Activated gamma-delta T cell treated with anti-CD3 and anti-CD28 coated beads, Interleukin-2, amount 50 U/mL, for 16 hours (primary cell): Measurements from ENCODE around the gene C2CD3.
A peak's percentile ranks its signal among the peaks of the same experiment; 100 is the strongest.
"Not testable (repeated sequence)": the region's sequence is repeated elsewhere in the genome, so short reads cannot be mapped to it uniquely, and the experiment has no call there.

Source experiments
- DNase-seq: peaks from one replicate; pipeline ENCODE4 v3.0.0-alpha.2; 2020; ENCODE audit warnings: low read depth

Gene C2CD3

DNA sequence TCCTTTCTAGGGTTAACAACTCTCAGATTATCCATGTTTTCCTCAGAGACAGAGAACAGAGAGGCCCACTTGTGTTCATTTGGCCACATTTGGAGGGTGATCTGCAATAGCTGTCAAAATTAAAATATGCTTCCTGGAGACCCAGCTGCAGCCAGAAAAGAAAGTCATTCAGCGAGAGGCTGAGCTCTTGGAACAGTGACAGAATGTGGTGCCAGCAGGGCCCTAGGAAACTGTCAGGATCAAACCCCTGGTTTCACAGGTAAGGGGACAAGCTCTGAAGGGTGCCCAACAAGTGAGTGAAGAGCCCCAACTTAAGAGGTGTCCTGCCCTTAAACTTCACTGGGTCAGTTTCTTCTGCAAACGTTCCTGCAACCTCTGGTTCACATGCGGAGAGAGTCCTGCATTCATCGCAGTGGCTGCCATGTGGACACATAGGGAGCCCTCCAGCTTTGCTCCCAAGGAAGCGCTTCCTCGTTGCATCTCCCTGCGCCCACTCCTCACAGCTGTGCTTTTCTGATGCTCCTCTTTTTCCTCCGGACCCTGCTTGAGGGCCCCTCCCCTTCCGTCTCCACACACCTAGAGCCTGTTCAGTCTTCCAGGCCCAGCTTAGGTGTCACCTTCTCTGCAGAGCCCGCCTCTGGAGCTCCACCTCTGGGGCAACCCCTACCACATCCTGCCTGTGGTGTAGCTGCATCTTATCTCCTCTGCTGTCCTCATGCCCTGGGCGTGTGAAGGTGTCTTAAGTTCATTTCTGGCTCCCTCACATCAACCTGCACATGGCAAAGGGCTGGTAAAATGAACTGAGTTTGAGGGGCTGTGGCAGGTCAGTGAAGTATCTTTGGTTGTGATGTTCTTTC lies 165.8 kb downstream of the C2CD3 start:
- DNase-seq: peak; percentile 75

DNA sequence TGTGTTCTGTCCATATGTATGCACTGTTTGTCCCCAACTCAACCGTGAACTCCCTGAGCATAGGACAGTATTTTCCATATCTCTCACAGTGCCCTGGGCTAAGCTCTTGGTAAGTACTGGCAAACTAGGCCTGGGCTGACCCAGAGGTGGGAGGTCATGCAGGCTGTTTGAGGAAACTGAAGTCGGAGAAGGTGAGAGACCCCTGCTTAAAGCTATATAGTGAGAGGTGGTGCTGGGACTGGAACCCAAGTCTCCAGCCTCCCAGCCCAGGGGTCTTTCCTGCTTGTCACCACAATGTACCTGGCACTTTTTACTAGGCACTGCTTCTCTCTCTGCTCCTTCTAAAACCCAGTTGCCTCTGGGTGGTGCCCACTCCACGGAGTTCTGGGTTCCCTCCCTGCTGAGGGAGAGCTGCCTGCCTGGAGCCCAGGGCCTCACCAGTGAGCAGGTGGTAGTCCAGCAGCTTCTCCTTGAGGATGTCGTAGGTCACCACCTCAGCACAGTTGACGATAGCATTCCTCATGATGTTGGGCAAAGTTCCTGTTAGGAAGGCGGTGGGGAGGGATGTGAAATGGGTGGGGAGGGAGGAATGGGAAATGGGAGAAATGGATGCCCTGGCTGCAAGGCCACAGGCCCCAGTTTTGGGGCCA lies 166.6 kb downstream of the C2CD3 start:
- no peak for DNase-seq

DNA sequence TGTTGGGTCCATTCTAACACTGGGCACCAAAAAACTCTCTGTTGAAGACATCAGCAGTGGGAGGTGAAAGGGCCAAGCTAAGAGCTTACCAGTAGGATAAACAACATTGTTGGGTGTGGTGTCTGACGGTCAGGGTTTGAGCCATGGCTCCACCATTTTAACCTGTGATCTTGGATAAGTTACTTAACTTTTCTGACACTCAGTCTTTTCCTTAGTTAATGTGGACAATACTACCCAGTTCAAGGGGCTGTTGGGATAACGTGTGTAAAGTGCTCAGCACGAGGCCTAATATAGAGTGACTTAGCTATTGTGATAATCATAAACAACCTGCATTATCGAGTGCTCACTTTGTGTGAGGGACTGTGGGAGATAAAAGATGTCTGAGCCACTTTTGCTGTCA lies 168.0 kb downstream of the C2CD3 start:
- no peak for DNase-seq

DNA sequence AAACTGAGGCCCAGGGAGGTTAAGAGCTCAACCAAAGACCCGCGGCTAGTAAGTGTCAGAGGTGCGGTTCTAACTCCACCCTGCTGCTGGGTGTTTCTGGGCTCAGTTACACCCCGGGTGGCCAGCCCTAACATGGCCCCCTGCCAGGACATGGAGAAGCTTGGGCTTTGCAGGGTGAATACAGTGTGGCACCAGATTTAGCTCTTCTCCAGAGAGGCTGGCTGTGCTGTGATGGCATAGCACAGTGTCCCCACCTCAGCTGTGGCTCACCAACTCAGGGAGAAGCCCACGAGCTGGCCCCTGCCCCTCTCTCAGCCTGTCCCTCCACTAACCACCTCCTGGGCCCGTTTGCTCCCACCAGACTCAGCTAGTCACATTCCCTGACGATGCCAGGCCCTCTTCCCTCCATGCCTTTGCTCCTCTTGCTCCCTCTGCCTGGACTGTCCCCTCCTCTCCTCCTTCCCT lies 168.9 kb downstream of the C2CD3 start:
- no peak for DNase-seq

- no peak for DNase-seq
Observed at GRCh38 chr11:74000307-74001133, 170.3 kb downstream of the C2CD3 start.

- DNase-seq: no peak
Observed at GRCh38 chr11:73999581-74000306, 171.1 kb downstream of the C2CD3 start.

GRCh38 chr11:73998846-73999575 lies 171.8 kb downstream of the C2CD3 start:
- no peak for DNase-seq

- no peak for DNase-seq
Observed at GRCh38 chr11:73997120-73997770, 173.6 kb downstream of the C2CD3 start.

DNA sequence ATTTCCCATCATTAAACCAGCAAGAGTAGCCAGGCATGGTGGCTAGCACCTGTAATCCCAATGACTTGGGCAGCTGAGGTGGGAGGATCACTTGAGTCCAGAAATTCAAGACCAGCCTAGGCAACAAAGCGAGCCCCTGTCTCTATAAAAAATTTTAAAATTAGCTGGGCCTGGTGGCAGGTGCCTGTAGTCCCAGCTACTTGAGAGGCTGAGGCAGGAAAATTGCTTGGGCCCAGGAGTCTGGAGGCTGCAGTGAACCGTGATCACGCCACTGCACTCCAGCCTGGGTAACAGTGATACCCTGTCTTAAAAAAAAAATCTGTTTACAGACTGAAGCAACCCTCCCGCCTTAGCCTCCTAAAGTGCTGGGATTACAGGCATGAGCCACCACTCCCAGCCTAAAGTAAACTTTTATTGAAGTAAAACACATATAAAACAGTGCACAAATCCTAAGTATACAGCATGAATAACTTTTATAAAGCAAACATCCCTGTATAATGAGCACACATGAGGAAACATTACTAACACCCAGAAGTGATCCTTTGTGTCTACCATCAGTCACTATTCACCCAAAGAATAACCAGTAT lies 174.5 kb downstream of the C2CD3 start:
- no peak for DNase-seq

- no peak for DNase-seq
Observed at GRCh38 chr11:73995731-73996130, 175.1 kb downstream of the C2CD3 start.

GRCh38 chr11:73995247-73995646 lies 175.6 kb downstream of the C2CD3 start:
- DNase-seq: no peak

GRCh38 chr11:73991471-73992006 lies 179.3 kb downstream of the C2CD3 start:
- DNase-seq: no peak

GRCh38 chr11:73990730-73991129 lies 180.1 kb downstream of the C2CD3 start:
- DNase-seq: no peak

DNA sequence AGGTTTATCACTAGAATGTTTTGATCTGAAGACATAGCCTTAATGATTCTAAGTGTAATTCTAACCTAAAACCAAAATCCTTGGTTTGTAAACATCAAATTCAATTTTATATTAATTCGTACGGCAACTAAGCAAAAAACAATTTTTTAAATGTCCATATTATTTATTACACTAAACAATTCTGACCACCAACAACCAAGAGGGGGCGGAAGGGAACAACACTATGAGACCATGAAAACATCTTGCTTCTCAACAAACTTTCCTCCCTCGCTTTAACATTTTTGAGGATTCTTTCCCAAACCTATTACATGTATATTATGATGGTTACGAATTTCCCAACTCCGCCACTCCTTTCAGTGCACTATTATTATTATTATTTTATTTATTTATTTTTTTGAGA lies 181.6 kb downstream of the C2CD3 start:
- DNase-seq: no peak

- DNase-seq: no peak
Observed at GRCh38 chr11:73988227-73988626, 182.6 kb downstream of the C2CD3 start.

DNA sequence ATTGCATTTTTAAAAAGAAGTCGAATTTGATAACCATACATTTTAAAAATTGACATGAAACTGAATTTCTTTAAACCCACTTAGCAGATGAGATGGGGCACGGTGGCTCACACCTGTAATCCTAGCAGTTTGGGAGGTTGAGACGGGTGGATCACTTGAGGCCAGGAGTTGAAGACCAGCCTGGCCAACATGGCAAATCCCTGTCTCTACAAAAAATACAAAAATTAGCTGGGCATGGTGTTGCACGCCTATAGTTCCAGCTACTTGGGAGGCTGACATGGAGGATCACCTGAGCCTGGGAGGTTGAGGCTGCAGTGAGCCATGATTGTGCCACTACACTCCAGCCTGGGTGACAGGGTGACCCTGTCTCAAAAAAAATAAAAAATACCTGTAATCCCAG lies 185.1 kb downstream of the C2CD3 start:
- DNase-seq: not testable (repeated sequence)

DNA sequence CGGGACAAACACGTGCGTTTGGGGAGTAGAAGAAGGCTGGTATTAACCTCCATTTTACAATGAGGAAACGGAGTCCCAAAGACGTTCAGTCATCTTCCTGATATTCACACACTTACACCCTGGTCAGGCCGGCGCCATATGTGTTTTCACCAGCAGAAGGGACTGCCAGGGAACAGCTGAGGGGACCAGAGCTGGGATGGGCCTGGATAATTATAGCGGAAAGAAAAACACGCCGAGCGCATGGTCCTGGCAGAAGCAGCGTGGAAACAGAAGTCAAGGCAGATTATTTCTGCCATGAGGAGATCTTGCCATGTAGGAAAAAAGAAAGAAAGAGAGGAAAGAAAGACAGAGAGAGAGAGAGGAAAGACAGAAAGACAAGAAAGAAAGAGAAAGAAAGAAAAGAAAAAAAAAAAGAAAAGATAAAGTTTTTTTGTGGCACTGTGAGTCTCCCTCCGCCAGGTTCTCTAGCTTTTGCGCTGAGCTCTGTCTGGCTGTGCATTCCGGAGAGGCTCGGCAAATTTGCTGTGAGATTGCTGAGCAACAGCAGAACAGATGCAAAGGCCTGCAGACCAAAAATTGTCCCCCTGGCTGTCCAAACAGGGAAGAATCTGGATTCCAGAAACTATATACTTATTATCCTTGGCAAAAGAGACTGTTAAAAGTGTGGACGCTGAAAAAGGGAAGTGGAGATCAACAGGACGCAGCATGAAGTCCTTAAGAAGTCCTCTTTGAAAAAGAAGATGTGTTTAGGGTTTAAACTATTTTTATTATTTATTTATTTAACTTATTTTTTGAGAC lies 186.9 kb downstream of the C2CD3 start:
- no peak for DNase-seq

GRCh38 chr11:73982990-73983740 lies 187.6 kb downstream of the C2CD3 start:
- peak; percentile 84 for DNase-seq
